DMS114 treated with DMSO at 0.1 percent for 48 hours (cell line): ENCODE results near the gene YTHDF1.

Experiments
- DNase-seq: peaks from one replicate; lab custom pipeline; 2025; ENCODE audit not compliant: unreplicated experiment; lab: John Stamatoyannopoulos, UW

The YTHDF1 gene

DNA sequence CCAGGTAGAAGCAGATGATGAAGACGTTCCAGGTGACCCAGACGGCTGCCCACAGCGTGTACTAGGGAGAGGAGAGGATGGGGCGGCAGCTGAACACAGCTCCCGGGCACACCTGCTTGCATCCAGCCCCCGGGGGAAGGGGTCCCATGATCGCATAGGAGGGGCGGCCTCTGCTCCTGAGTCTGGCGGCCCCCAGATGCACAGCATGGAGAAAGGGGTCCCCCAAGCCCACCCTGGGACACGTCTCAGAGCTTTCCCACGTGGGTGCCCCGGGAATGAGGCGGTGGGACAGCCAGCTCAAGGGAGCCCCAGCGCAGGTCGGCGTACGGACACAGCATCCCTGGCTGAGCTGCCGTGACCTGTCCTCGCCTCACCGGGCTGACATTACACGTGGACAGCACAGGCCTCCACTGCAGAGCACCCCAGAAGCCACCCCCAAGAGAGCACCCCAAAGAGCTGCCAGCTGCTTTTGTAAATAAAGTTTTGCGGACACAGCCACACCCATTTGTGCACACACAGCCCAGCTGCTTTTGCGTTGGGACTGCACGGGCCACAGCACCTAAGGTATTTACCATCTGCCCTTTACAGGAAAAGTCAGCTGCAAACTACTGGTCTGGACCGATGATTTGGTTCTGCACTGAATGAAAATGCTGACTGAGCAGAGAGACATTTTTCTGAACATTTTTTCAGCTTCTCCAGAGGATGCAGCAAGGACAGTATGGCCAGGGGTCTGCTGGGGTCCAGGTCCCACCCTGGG, 33.1 kb upstream of the YTHDF1 start:
- no peak for DNase-seq

- DNase-seq, result no peak
Measured at GRCh38 chr20:63247671-63248228, 31.8 kb upstream of the YTHDF1 start.

- DNase-seq, result no peak
Measured at GRCh38 chr20:63246490-63247288, 30.8 kb upstream of the YTHDF1 start.

- no peak for DNase-seq
Measured at GRCh38 chr20:63244468-63244867, 28.5 kb upstream of the YTHDF1 start.

GRCh38 chr20:63243604-63244247, 27.8 kb upstream of the YTHDF1 start:
- DNase-seq, result no peak

GRCh38 chr20:63242736-63243135, 26.8 kb upstream of the YTHDF1 start:
- no peak for DNase-seq

- DNase-seq, result no peak
Measured at GRCh38 chr20:63241272-63241671, 25.3 kb upstream of the YTHDF1 start.

- DNase-seq, result no peak
Measured at GRCh38 chr20:63240004-63240403, 24.1 kb upstream of the YTHDF1 start.

- DNase-seq, result no peak
Measured at GRCh38 chr20:63239431-63239830, 23.5 kb upstream of the YTHDF1 start.

DNA sequence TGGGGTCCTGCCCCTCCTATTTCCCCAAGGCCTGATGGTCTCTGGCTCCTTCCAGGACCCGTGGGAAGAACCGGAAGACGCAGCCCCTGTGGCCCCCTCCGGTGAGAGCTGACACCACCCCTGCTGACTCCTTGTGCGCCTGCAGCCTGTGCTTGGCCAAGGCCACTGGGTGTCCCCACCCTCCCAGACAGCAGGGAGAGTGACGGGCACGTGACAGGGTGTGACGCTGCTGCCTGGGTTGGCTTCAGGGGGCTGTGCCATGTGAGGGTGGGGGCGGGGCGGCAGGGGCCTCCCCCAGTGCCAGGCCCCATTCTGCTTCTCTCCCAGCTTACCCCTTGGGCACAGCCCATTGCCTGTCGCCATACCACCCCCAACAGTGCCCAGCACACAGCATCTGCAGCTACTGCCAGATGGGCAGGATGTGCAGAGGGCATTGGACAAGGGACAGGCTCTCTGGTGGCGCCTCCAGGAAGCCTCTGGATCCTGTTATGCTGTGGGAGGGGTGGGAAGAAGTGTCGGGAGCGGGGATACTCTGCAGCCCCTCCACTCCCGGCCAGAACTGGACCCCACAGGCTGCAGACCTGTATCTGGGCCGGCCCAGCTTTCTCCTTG, 22.7 kb upstream of the YTHDF1 start:
- no peak for DNase-seq

DNA sequence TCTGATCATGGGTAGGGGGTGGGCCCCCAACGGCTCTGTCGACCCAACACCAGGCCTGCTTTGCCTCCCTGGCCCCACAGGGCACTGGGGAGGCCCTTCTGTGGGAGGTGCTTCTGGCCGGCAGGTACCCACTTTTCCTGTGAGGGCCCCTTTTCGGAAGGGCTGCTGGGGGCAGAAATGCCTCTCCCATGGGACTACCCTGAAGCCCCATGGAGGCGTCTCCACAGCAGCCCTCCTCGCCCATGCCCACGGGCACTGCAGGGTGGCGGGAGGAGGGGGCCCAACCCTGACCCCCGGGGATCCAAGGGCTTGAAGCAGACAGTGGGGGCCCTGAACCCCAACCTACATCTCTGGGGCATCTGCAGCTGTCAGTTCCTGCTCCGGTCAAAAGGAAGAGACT, 22.1 kb upstream of the YTHDF1 start:
- no peak for DNase-seq

GRCh38 chr20:63236116-63236837, 20.3 kb upstream of the YTHDF1 start:
- no peak for DNase-seq

DNA sequence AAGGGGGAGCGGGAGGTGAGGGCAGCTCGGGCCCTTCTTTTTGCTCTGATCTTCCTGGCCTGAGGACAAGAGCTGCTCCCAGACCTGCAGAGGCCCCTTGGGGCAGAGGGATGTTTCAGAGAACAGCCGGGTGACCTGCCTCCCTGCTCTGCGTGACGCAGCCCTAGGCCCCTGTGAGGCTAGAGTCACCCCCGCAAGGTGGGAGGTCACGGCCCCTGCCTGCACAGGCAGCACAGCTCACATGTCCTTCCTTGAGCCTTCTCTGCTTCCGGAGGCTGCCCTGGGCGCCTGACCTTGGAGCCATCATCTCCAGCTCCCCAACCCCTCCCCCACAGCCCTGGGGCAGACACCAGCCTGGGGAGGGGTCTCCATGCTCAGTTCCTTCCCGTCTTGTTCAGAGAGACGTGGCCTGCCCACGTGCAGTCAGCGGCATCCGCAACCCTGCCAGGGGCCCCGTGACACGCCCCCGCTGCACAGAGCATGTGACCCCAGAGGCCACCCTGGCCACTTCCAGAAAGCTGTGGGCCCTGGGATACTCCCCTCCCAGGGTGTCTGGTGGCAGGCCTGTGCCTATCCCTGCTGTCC, 19.6 kb upstream of the YTHDF1 start, which contains the start of gene BIRC7:
Gene BIRC7 (plus strand): TSS at position 507 of the 585 bp plus-strand sequence. CDS start 192 bp downstream, outside the sequence.
- DNase-seq, result no peak

- no peak for DNase-seq
Measured at GRCh38 chr20:63234693-63235398, 18.9 kb upstream of the YTHDF1 start.

- no peak for DNase-seq
Measured at GRCh38 chr20:63233924-63234323, 18.0 kb upstream of the YTHDF1 start.

DNA sequence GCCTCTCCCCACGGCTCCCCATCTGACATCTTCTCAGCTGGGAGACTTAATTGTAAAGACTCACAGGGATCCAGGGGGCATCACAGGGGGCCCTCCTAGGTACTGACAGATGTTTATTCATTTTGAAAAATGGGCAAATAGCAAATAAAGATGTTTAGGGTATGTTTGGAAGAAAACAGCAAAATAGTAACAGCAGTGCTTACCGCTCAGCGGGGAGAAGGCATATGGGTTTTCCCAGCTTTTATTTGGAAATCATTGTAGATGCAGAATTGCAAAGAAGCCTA, 17.1 kb upstream of the YTHDF1 start:
- DNase-seq, result no peak

DNA sequence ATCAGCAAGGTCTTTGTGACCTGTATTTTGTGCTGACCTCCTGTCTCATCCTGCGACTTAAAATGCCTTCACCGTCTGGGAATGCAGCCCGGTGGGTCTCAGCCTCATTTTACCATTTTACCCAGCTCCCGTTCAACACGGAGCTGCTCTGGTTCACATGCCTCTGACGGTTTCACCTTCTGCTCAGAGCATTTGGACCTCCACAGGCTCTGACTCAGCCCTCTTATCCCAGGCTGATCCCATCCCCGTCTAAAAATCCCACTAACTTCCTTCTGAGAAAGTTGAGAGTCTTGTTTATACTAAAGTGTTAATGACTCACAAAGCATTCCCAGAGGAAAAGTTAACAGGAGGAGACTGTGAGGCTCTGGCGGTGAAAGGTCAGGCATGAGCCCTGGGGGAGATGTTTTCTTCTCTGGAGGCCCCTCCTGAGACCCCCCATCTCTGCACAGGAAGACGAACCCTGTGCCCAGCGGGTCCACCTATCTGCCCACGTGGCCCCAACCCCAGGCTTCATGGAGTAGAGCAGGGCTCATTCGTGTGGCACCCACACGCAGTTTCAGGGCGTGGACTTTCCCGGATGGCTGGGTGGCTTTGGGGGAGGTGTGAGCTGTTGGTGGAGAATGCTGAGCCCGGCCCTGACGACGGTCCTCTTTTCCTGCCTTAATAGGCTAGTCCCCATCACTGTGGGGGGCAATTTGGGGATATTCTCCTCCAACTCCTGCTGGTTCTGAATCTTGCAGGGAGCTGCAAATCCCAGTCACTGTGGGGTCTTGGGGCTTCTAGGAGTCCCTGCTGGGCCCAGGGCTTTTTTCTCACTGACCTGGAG, 16.5 kb upstream of the YTHDF1 start:
- no peak for DNase-seq

- peak; percentile 55 for DNase-seq
Measured at GRCh38 chr20:63230800-63231268, 14.9 kb upstream of the YTHDF1 start.

GRCh38 chr20:63228806-63229205, 12.9 kb upstream of the YTHDF1 start:
- DNase-seq, result no peak
